ENCODE results near the gene AMPD2. TPM values are rescaled to one million over a fixed set of nuclear protein-coding genes. Genes with fewer than 3 reads are reported as not detected.

Gene AMPD2
- total RNA-seq, 1 donor from 2014 or later: 22.9 TPM

GRCh38 chr1:109592916-109593315 lies 26.7 kb upstream of the AMPD2 start:
- H3K79me2 ChIP-seq (ENCODE audit: low read depth): no peaks in the 10 kb centered on the region
- TF ChIP-seq EZH2 (IDR thresholded peaks at IDR 0.05) (no peak), CTCF (IDR thresholded peaks at IDR 0.05) (no peak), EZH2phosphoT487 (IDR thresholded peaks at IDR 0.05) (no peak)
- H2AFZ ChIP-seq (replicated peaks): no peak overlapping the region
- H3K27ac Mint-ChIP-seq: no peak overlapping the region
- H3K9ac ChIP-seq: no peak overlapping the region
- no peaks in the 10 kb centered on the region for H3K27me3 Mint-ChIP-seq (ENCODE audit: insufficient read depth, low read depth)
- no peaks in the 10 kb centered on the region for H3K36me3 ChIP-seq
- no peaks in the 10 kb centered on the region for H3K9me3 ChIP-seq (ENCODE audit: low read depth)
- no peak overlapping the region for H3K4me2 ChIP-seq
- H3K4me3 Mint-ChIP-seq: no peak overlapping the region
- DNase-seq (ENCODE audit: low spot score): no peak
- H4K20me1 ChIP-seq (ENCODE audit: low read depth): no peaks in the 10 kb centered on the region
- no peak overlapping the region for H3K27ac ChIP-seq
- no peaks in the 10 kb centered on the region for H3K27me3 ChIP-seq
- H3K4me3 ChIP-seq: no peak overlapping the region
- peaks cover 1% of the 10 kb centered on the region for H3F3A ChIP-seq (ENCODE audit: low read depth)
- H3K4me1 ChIP-seq: no peaks in the 10 kb centered on the region
- H3K36me3 Mint-ChIP-seq: peaks cover 19% of the 10 kb centered on the region
- no peaks in the 10 kb centered on the region for H3K9me3 Mint-ChIP-seq
- no peaks in the 10 kb centered on the region for H3K4me1 Mint-ChIP-seq

- H3K9me3 Mint-ChIP-seq: no peaks in the 10 kb centered on the region
- no peaks in the 10 kb centered on the region for H3K27me3 Mint-ChIP-seq (ENCODE audit: insufficient read depth, low read depth)
- H3K4me2 ChIP-seq: no peak overlapping the region
- H3K4me1 Mint-ChIP-seq: no peaks in the 10 kb centered on the region
- peaks cover 19% of the 10 kb centered on the region for H3K36me3 Mint-ChIP-seq
- H3K4me1 ChIP-seq: no peaks in the 10 kb centered on the region
- H3K9ac ChIP-seq: no peak overlapping the region
- H3K27ac Mint-ChIP-seq: no peak overlapping the region
- H3K4me3 ChIP-seq: no peak overlapping the region
- no peak overlapping the region for H2AFZ ChIP-seq (replicated peaks)
- no peaks in the 10 kb centered on the region for H4K20me1 ChIP-seq (ENCODE audit: low read depth)
- no peak overlapping the region for H3K27ac ChIP-seq
- no peaks in the 10 kb centered on the region for H3K79me2 ChIP-seq (ENCODE audit: low read depth)
- H3F3A ChIP-seq (ENCODE audit: low read depth): peaks cover 11% of the 10 kb centered on the region
- no peaks in the 10 kb centered on the region for H3K9me3 ChIP-seq (ENCODE audit: low read depth)
- no peak overlapping the region for H3K4me3 Mint-ChIP-seq
- TF ChIP-seq CTCF (IDR thresholded peaks at IDR 0.05) (no peak), EZH2phosphoT487 (IDR thresholded peaks at IDR 0.05) (no peak), EZH2 (IDR thresholded peaks at IDR 0.05) (no peak)
- DNase-seq (ENCODE audit: low spot score): no peak
- no peaks in the 10 kb centered on the region for H3K36me3 ChIP-seq
- no peaks in the 10 kb centered on the region for H3K27me3 ChIP-seq
These were observed 24.1 kb upstream of the AMPD2 start for GRCh38 chr1:109595531-109595930.

DNA sequence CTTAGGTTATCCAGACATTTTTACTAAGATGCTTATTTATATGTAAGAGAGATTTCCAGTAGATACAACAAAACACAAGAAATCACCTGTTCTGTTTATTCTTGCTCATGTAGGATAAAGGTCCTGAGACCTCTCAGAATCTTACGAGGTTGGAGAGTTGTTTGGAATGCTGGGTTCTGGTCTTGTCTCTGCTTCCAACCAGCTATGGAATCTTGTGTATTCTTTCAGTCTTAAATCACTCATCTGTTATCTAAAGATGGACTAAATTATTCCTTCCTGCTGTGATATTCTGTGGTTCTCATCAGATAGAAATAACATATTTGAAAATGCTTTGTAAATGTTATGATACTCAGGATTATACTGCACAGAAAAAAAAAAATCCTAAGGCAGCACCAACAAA lies 21.5 kb upstream of the AMPD2 start:
- DNase-seq (ENCODE audit: low spot score): no peak

More for the DNA sequence above, 21.5 kb upstream of the AMPD2 start:
- H4K20me1 ChIP-seq (ENCODE audit: low read depth): no peaks in the 10 kb centered on the region
- H3K4me2 ChIP-seq: no peak overlapping the region
- peaks cover 11% of the 10 kb centered on the region for H3F3A ChIP-seq (ENCODE audit: low read depth)
- H3K9me3 ChIP-seq (ENCODE audit: low read depth): no peaks in the 10 kb centered on the region
- no peak overlapping the region for H3K4me3 ChIP-seq
- H3K27me3 Mint-ChIP-seq (ENCODE audit: insufficient read depth, low read depth): no peaks in the 10 kb centered on the region
- H3K27me3 ChIP-seq: no peaks in the 10 kb centered on the region
- no peak overlapping the region for H3K4me3 Mint-ChIP-seq
- no peak overlapping the region for H3K27ac Mint-ChIP-seq
- no peak overlapping the region for H2AFZ ChIP-seq (replicated peaks)
- no peaks in the 10 kb centered on the region for H3K36me3 ChIP-seq
- H3K4me1 Mint-ChIP-seq: no peaks in the 10 kb centered on the region
- H3K79me2 ChIP-seq (ENCODE audit: low read depth): no peaks in the 10 kb centered on the region
- peaks cover 16% of the 10 kb centered on the region for H3K36me3 Mint-ChIP-seq
- peak overlapping the region; percentile 39 for H3K27ac ChIP-seq
- no peaks in the 10 kb centered on the region for H3K9me3 Mint-ChIP-seq
- TF ChIP-seq EZH2 (IDR thresholded peaks at IDR 0.05) (no peak), EZH2phosphoT487 (IDR thresholded peaks at IDR 0.05) (no peak), CTCF (IDR thresholded peaks at IDR 0.05) (no peak)
- H3K9ac ChIP-seq: no peak overlapping the region
- H3K4me1 ChIP-seq: no peaks in the 10 kb centered on the region

Data from neural progenitor cell (in vitro differentiated cells).